WERI-Rb-1 (cell line): Measurements from ENCODE around the gene NUP188.

Experiments used
- DNase-seq: peaks from one replicate; pipeline ENCODE4 v3.0.0-alpha.2; 2020
- H3K27ac ChIP-seq: fragments of 250-450 bp; sonication (Bioruptor Pico); 2 replicates; pipeline ENCODE4 v1.5.1; 2020; ENCODE audit warnings: mild to moderate bottlenecking, moderate library complexity
- H3K27me3 ChIP-seq: fragments of 250-450 bp; sonication (Bioruptor Pico); 2 replicates; pipeline ENCODE4 v1.5.1; 2021; ENCODE audit warnings: mild to moderate bottlenecking, low read depth, moderate library complexity; ENCODE audit not compliant: insufficient read depth, severe bottlenecking
- H3K36me3 ChIP-seq: fragments of 250-450 bp; sonication (Bioruptor Pico); 2 replicates; pipeline ENCODE4 v1.5.1; 2020; ENCODE audit warnings: mild to moderate bottlenecking, moderate library complexity
- H3K4me3 ChIP-seq: 2 replicates; pipeline ENCODE4 v1.5.1; 2011; ENCODE audit warnings: low read depth, mild to moderate bottlenecking, control low read depth, low read length
- H3K9me3 ChIP-seq: fragments of 250-450 bp; sonication (Bioruptor Pico); 2 replicates; pipeline ENCODE4 v1.5.1; 2021; ENCODE audit warnings: mild to moderate bottlenecking, moderate library complexity; ENCODE audit not compliant: severe bottlenecking
- CTCF ChIP-seq: IDR thresholded peaks from 2 replicates; pipeline ENCODE4 v1.5.1; 2011; ENCODE audit warnings: low read depth, mild to moderate bottlenecking, control low read depth, inconsistent platforms, low read length

Gene NUP188

GRCh38 chr9:128901379-128901778 lies 46.1 kb upstream of the NUP188 start:
- no peaks in the 10 kb centered on the region for H3K9me3 ChIP-seq
- no peak overlapping the region for H3K4me3 ChIP-seq
- peaks cover 24% of the 10 kb centered on the region for H3K36me3 ChIP-seq
- no peak overlapping the region for H3K27ac ChIP-seq
- DNase-seq: no peak
- no peaks in the 10 kb centered on the region for H3K27me3 ChIP-seq
- TF ChIP-seq CTCF: no peak

GRCh38 chr9:128901822-128902221 lies 45.7 kb upstream of the NUP188 start:
- Histone ChIP-seq H3K9me3 (no peaks in the 10 kb centered on the region), H3K4me3 (no peak overlapping the region), H3K36me3 (peaks cover 24% of the 10 kb centered on the region), H3K27ac (no peak overlapping the region), H3K27me3 (no peaks in the 10 kb centered on the region)
- DNase-seq: no peak
- no peak for TF ChIP-seq CTCF

- peaks cover 24% of the 10 kb centered on the region for H3K36me3 ChIP-seq
- DNase-seq: no peak
- no peak overlapping the region for H3K27ac ChIP-seq
- no peak overlapping the region for H3K4me3 ChIP-seq
- no peaks in the 10 kb centered on the region for H3K27me3 ChIP-seq
- H3K9me3 ChIP-seq: no peaks in the 10 kb centered on the region
- no peak for TF ChIP-seq CTCF
These were observed 45.0 kb upstream of the NUP188 start for GRCh38 chr9:128902351-128903078.

- Histone ChIP-seq H3K4me3 (no peak overlapping the region), H3K27ac (no peak overlapping the region), H3K9me3 (no peaks in the 10 kb centered on the region), H3K36me3 (peaks cover 27% of the 10 kb centered on the region), H3K27me3 (no peaks in the 10 kb centered on the region)
- no peak for DNase-seq
- TF ChIP-seq CTCF: no peak
These were observed 44.4 kb upstream of the NUP188 start for GRCh38 chr9:128903079-128903461.

- Histone ChIP-seq H3K27me3 (no peaks in the 10 kb centered on the region), H3K27ac (no peak overlapping the region), H3K4me3 (no peak overlapping the region), H3K36me3 (peaks cover 29% of the 10 kb centered on the region), H3K9me3 (no peaks in the 10 kb centered on the region)
- no peak for DNase-seq
- TF ChIP-seq CTCF: no peak
These were observed 43.5 kb upstream of the NUP188 start for GRCh38 chr9:128903871-128904620.
